ENCODE results near the gene TRAF4. TPM values are rescaled to one million over a fixed set of nuclear protein-coding genes. Genes with fewer than 3 reads are reported as not detected.

TRAF4 gene
- total and polyA plus RNA-seq, 9 of the 15 experiments (the other 6 are each of a cell fraction or from before 2014, with no cell fraction given): 2.4 to 147 (median 72.4) TPM

- TF ChIP-seq RBM15 (IDR thresholded peaks at IDR 0.05; ENCODE audit: insufficient read depth, low read length) (no peak), HDAC1 (IDR thresholded peaks at IDR 0.05) (no peak), ARID3B (CRISPR knock-in tag; IDR thresholded peaks at IDR 0.05; ENCODE audit: borderline replicate concordance) (no peak), PCBP1 (IDR thresholded peaks at IDR 0.05; ENCODE audit: low read depth, low read length, poor library complexity, severe bottlenecking) (peak; percentile 34), HEY1 (CRISPR knock-in tag; IDR thresholded peaks at IDR 0.05; ENCODE audit: borderline replicate concordance) (no peak), ZNF324 (CRISPR knock-in tag; IDR thresholded peaks at IDR 0.05) (no peak), TCF3 (CRISPR knock-in tag; IDR thresholded peaks at IDR 0.05) (no peak), PHF20 (IDR thresholded peaks at IDR 0.05; ENCODE audit: partially characterized antibody) (no peak), ZNF174 (CRISPR knock-in tag; IDR thresholded peaks at IDR 0.05) (no peak), ZKSCAN3 (CRISPR knock-in tag; IDR thresholded peaks at IDR 0.05) (no peak), SP1 (CRISPR knock-in tag; IDR thresholded peaks at IDR 0.05) (no peak), ZNF212 (CRISPR knock-in tag; IDR thresholded peaks at IDR 0.05) (no peak), SNRNP70 (optimal IDR thresholded peaks at IDR 0.05; ENCODE audit: low read depth, low read length) (no peak), DDX20 (tag; IDR thresholded peaks at IDR 0.05; ENCODE audit: low read depth) (no peak), MXD1 (CRISPR knock-in tag; IDR thresholded peaks at IDR 0.05; ENCODE audit: borderline replicate concordance, poor library complexity, severe bottlenecking) (no peak), ZFX (CRISPR knock-in tag; IDR thresholded peaks at IDR 0.05) (no peak; the same call in 1 of the 2 replicates)
These were observed 17.6 kb upstream of the TRAF4 start, which contains the start of gene TLCD1 (continued) for GRCh38 chr17:28726226-28726626.

Measured in K562 (cell line).